Measurements from ENCODE around the gene NEGR1.

NEGR1 gene

GRCh38 chr1:71377886-71378285 lies 904.5 kb downstream of the NEGR1 start:
- H3K9me3 Mint-ChIP-seq, result peaks cover 35% of the 10 kb centered on the region

DNA sequence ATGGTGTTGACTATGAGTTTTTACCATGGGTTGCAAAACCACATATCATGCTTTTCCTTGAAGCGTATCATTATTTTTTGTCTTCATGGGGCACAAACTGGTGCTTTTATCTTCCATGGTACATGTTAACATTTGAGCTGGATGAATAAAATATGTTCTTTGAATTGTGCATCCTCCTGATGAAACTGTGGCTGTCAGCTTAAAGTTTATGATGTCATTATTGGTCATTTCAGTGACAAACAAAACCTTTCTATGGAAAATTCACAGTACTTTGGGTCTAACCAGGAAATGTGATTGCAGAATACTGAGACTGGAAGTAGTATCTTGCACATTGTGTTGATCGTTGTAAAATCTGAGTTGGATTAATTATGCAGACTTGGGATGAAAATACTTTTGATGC lies 909.8 kb downstream of the NEGR1 start:
- no peak overlapping the region for H3K27ac Mint-ChIP-seq
- no peak overlapping the region for H3K4me3 Mint-ChIP-seq
- H3K36me3 Mint-ChIP-seq (ENCODE audit: low read depth), result no peaks in the 10 kb centered on the region
- peaks cover 12% of the 10 kb centered on the region for H3K9me3 Mint-ChIP-seq
- no peaks in the 10 kb centered on the region for H3K4me1 Mint-ChIP-seq (ENCODE audit: low read depth)
- H3K27me3 Mint-ChIP-seq, result no peaks in the 10 kb centered on the region

More at GRCh38 chr1:71377886-71378285, 904.5 kb downstream of the NEGR1 start:
- Mint-ChIP-seq H3K36me3 (ENCODE audit: low read depth) (no peaks in the 10 kb centered on the region), H3K27ac (no peak overlapping the region), H3K4me3 (no peak overlapping the region), H3K4me1 (ENCODE audit: low read depth) (no peaks in the 10 kb centered on the region), H3K27me3 (no peaks in the 10 kb centered on the region)

- Mint-ChIP-seq H3K27me3 (no peaks in the 10 kb centered on the region), H3K4me1 (ENCODE audit: low read depth) (no peaks in the 10 kb centered on the region), H3K36me3 (ENCODE audit: low read depth) (no peaks in the 10 kb centered on the region), H3K4me3 (no peak overlapping the region), H3K9me3 (peaks cover 9% of the 10 kb centered on the region), H3K27ac (no peak overlapping the region)
Observed at GRCh38 chr1:71371581-71371980, 910.8 kb downstream of the NEGR1 start.

DNA sequence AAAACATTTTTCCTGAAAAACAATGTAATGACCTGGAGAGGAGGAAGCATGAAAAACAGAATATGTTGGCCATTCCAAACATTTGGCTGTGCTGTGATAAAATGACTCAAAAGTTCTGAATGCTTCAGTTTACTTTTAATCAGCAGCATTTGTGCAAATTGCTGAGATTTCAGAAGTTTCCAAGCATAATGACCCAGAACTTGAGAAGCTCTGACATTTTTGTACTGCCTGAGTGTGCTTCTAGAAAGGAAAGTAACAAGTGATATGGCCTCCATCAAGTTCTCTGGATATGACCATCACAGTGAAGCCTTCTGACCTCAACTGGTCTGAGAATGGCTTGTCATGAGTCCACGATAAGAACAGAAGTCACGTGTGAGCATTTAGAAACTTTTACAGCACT lies 918.1 kb downstream of the NEGR1 start:
- Mint-ChIP-seq H3K4me1 (ENCODE audit: low read depth) (peaks cover 4% of the 10 kb centered on the region), H3K27me3 (no peaks in the 10 kb centered on the region), H3K9me3 (peaks cover 3% of the 10 kb centered on the region), H3K27ac (no peak overlapping the region), H3K4me3 (no peak overlapping the region), H3K36me3 (ENCODE audit: low read depth) (no peaks in the 10 kb centered on the region)

DNA sequence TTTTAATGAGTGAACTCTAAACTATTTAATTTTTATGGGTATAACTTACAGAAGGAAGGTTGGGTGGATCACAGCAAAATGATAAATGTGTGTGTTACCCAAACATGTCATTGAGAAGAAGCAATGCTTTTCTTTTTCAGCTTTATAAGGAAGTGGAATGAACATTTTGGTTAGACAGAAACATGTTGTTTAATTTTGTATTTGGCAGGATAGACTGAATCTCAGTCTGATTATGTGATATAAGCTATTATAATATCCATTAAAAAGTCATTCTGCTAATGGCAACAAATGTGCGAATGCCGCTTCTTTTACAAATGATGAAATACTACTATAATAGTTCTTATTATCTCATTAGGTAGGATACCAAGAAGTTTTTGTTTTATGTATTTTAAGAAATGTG lies 919.6 kb downstream of the NEGR1 start:
- Mint-ChIP-seq H3K9me3 (peaks cover 3% of the 10 kb centered on the region), H3K27me3 (no peaks in the 10 kb centered on the region), H3K27ac (no peak overlapping the region), H3K4me3 (no peak overlapping the region), H3K36me3 (ENCODE audit: low read depth) (no peaks in the 10 kb centered on the region), H3K4me1 (ENCODE audit: low read depth) (peaks cover 4% of the 10 kb centered on the region)

DNA sequence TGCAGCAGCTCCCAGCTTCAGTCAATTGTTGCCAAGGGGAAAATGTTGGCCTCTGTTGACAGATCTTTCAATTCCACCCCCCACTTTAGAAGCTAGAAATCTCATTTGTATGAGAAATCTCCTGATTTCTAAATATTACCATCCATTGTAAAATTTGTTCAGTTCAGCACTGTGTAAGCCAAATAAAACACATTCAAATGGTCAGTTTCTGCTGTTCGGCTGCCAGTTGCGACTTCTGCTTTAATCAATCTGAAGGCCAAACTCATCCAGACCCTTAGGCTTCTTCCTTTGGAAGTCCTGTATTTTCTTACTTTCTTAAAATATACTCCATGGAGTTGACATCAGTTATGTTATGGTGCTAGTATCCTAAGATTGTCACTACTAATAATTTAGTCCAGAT lies 920.3 kb downstream of the NEGR1 start:
- H3K27ac Mint-ChIP-seq, result no peak overlapping the region
- peaks cover 3% of the 10 kb centered on the region for H3K9me3 Mint-ChIP-seq
- H3K27me3 Mint-ChIP-seq, result no peaks in the 10 kb centered on the region
- H3K36me3 Mint-ChIP-seq (ENCODE audit: low read depth), result no peaks in the 10 kb centered on the region
- no peak overlapping the region for H3K4me3 Mint-ChIP-seq
- H3K4me1 Mint-ChIP-seq (ENCODE audit: low read depth), result peaks cover 4% of the 10 kb centered on the region

DNA sequence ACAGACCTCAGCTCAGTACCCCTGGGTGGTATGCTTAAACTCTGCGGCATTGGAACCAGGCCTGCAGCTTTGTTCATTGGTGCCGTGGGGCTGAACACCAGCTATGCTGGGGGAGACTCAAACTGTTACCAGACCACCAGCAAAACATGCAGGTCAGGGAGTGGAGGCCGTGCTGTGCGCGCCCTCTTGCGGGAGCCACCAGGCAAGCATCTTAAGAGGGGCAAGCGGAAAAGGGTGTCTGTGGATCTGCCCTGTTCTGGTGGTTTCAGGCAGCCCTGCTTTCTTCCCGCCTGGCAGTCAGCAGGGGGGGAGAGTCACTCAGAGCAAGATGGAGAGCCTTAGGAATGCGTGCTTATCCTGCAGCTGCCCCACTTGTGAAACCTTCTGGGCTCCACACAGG lies 924.6 kb downstream of the NEGR1 start:
- Mint-ChIP-seq H3K36me3 (ENCODE audit: low read depth) (no peaks in the 10 kb centered on the region), H3K27me3 (no peaks in the 10 kb centered on the region), H3K9me3 (peaks cover 9% of the 10 kb centered on the region), H3K4me1 (ENCODE audit: low read depth) (no peaks in the 10 kb centered on the region), H3K27ac (no peak overlapping the region), H3K4me3 (no peak overlapping the region)

DNA sequence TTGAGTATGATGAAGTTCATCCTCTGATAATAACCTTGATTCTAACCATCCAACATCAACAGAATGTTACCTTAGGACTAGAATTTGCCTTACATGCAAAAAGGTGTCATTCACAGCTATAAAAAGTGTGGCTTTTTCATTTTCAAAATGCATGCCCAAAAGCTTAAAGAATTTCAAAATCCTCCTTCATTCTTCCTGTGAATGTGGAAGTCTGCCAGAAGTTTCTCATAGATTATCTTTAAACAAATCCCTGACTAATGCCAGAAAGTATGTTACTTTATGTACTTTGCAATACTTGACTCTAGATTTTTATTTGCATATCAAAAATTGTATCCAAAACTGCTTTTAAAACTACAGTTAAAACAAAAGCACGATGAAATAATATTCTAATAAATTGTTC lies 930.9 kb downstream of the NEGR1 start:
- Mint-ChIP-seq H3K27me3 (no peaks in the 10 kb centered on the region), H3K36me3 (ENCODE audit: low read depth) (no peaks in the 10 kb centered on the region), H3K4me1 (ENCODE audit: low read depth) (no peaks in the 10 kb centered on the region), H3K4me3 (no peak overlapping the region), H3K9me3 (peaks cover 4% of the 10 kb centered on the region), H3K27ac (no peak overlapping the region)

GRCh38 chr1:71350805-71351204 lies 931.5 kb downstream of the NEGR1 start:
- Mint-ChIP-seq H3K4me1 (ENCODE audit: low read depth) (no peaks in the 10 kb centered on the region), H3K9me3 (no peaks in the 10 kb centered on the region), H3K36me3 (ENCODE audit: low read depth) (no peaks in the 10 kb centered on the region), H3K4me3 (no peak overlapping the region), H3K27ac (no peak overlapping the region), H3K27me3 (no peaks in the 10 kb centered on the region)

DNA sequence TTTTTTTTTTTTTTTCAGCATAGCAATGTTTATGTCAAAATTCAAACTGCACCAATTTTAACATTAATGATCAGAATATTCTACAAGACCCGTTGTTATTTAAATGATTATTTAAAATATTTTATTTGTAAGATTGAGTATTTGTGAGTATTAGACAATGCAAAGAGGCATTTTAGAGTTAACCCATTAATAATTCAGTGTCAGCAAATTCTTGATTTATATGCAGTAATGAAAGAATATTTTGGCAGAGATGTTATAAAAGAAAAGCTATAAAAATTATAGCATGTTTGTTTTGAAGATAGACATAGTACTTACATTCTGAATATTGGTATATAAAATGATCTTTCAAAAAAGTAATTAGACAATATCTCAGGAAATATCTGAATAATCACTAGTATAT lies 932.0 kb downstream of the NEGR1 start:
- Mint-ChIP-seq H3K36me3 (ENCODE audit: low read depth) (no peaks in the 10 kb centered on the region), H3K27me3 (no peaks in the 10 kb centered on the region), H3K4me1 (ENCODE audit: low read depth) (no peaks in the 10 kb centered on the region), H3K27ac (no peak overlapping the region), H3K9me3 (no peaks in the 10 kb centered on the region), H3K4me3 (no peak overlapping the region)
